Left cardiac atrium (tissue), 4 donors: Measurements from ENCODE around the gene GDF10. TPM values are rescaled to one million over a fixed set of nuclear protein-coding genes. Genes with fewer than 3 reads are reported as not detected.

Source experiments
- ATAC-seq, 2 donors: fragments of 200-7000 bp; cut with Tn5 transposase; one replicate each; pipeline ENCODE4 v1.9.1; 2020; ENCODE audit warnings: mild to moderate bottlenecking in 2 of 2, moderate library complexity in 2 of 2
- DNase-seq: peaks from one replicate; pipeline ENCODE4 v3.0.0-alpha.2; 2020
- intact Hi-C, 2 donors: fragments of 100-400 bp; cut with DNase I; formaldehyde crosslinking; loops; one replicate each; pipeline versions ENCODE4 v1.14.1 to v1.15.1; 2022 to 2023
- total RNA-seq, 2 donors: library from RNA; stranded (reverse); fragmentation: NEBNext Ultra II Directional; extraction: Animal tissue kit (Norgen Biotek cat#: 25700); gene quantifications; one replicate each; pipeline ENCODE4 v1.2.1, GENCODE V29; 2021
- donor health status: DM: no; HTN: yes; CAD: no.
- donor health status: DM: no; HTN: yes; CAD: no; lungs with severe emphysema.
- donor health status: DM: yes; HTN: yes; CAD: no.
- donor health status: Dilated cardiomyopathy.

GDF10 gene
- total RNA-seq, 2 donors from 2014 or later: 0.89 to 1.4 TPM

GRCh38 chr10:47309408-47310089 is 9.6 kb downstream of the GDF10 start:
- intact Hi-C loops: loop anchor here (5.0 kb wide), 2 partner anchors 262 to 282 kb away; no protein-coding TSS in a partner anchor
- DNase-seq (no peak), ATAC-seq (no peak)

- no peak for DNase-seq
- intact Hi-C loops: loop anchor here (5.0 kb wide), 2 partner anchors 263 to 283 kb away; no protein-coding TSS in a partner anchor
- ATAC-seq: no peak
Measured at GRCh38 chr10:47310090-47310505, 10.1 kb downstream of the GDF10 start.

GRCh38 chr10:47311193-47311931 is 11.4 kb downstream of the GDF10 start:
- ATAC-seq: peak; percentile 33 to 52
- no peak for DNase-seq
- intact Hi-C loops: loop anchor here (5.0 kb wide), 2 partner anchors 264 to 284 kb away; no protein-coding TSS in a partner anchor

GRCh38 chr10:47311932-47312662 is 12.1 kb downstream of the GDF10 start:
- DNase-seq (peak; percentile 87), ATAC-seq (peak; percentile 93 to 95)
- intact Hi-C loops: loop anchor here (2.0 to 5.0 kb wide), 3 partner anchors 265 to 285 kb away; no protein-coding TSS in a partner anchor

- DNase-seq (no peak), ATAC-seq (no peak)
- intact Hi-C loops: loop anchor here (2.0 to 5.0 kb wide), 3 partner anchors 265 to 285 kb away; no protein-coding TSS in a partner anchor
Measured at GRCh38 chr10:47312663-47312995, 12.6 kb downstream of the GDF10 start.

GRCh38 chr10:47314416-47314970 is 14.5 kb downstream of the GDF10 start:
- DNase-seq: no peak
- ATAC-seq: no peak
- intact Hi-C loops: loop anchor here (5.0 kb wide), 2 partner anchors 267 to 287 kb away; no protein-coding TSS in a partner anchor

- intact Hi-C loops: no loop called here
- ATAC-seq (no peak), DNase-seq (no peak)
Measured at GRCh38 chr10:47315421-47315820, 15.4 kb downstream of the GDF10 start.

- intact Hi-C loops: no loop called here
- ATAC-seq (no peak), DNase-seq (no peak)
Measured at GRCh38 chr10:47316131-47316530, 16.1 kb downstream of the GDF10 start.

- DNase-seq: no peak
- intact Hi-C loops: no loop called here
- no peak for ATAC-seq
Measured at GRCh38 chr10:47317251-47317650, 17.3 kb downstream of the GDF10 start.

- intact Hi-C loops: no loop called here
- DNase-seq (no peak), ATAC-seq (no peak)
Measured at GRCh38 chr10:47318706-47319105, 18.7 kb downstream of the GDF10 start.

- ATAC-seq: no peak
- no peak for DNase-seq
- intact Hi-C loops: no loop called here
Measured at GRCh38 chr10:47319784-47320183, 19.8 kb downstream of the GDF10 start.

GRCh38 chr10:47320812-47321211 is 20.8 kb downstream of the GDF10 start:
- intact Hi-C loops: no loop called here
- DNase-seq: no peak

GRCh38 chr10:47321521-47322195 is 21.7 kb downstream of the GDF10 start:
- no peak for DNase-seq
- intact Hi-C loops: no loop called here
- no peak for ATAC-seq

More at GRCh38 chr10:47320812-47321211, 20.8 kb downstream of the GDF10 start:
- no peak for ATAC-seq

GRCh38 chr10:47322300-47323061 is 22.5 kb downstream of the GDF10 start, which contains the start of gene GDF2:
Gene GDF2 (plus strand): TSS chr10:47322454. CDS start chr10:47322669, 215 bp downstream.
- ATAC-seq: peak in 1 of 2 donors; percentile 38
- intact Hi-C loops: no loop called here
- no peak for DNase-seq

- DNase-seq (no peak), ATAC-seq (no peak)
- intact Hi-C loops: no loop called here
Measured at GRCh38 chr10:47323087-47323486, 23.1 kb downstream of the GDF10 start.

- intact Hi-C loops: no loop called here
- DNase-seq: no peak
- ATAC-seq: no peak
Measured at GRCh38 chr10:47323636-47324296, 23.8 kb downstream of the GDF10 start.
